Measurements from ENCODE around the gene TPSAB1. TPM values are rescaled to one million over a fixed set of nuclear protein-coding genes. Genes with fewer than 3 reads are reported as not detected.

TPSAB1 gene
- total and polyA plus RNA-seq, 4 donors = 0.23 to 10.8 (median 1.2) TPM

GRCh38 chr16:1275791-1276579 is 35.5 kb downstream of the TPSAB1 start:
- H3K4me1 ChIP-seq (ENCODE audit: control insufficient read depth in 4 of 4, insufficient read depth in 4 of 4, low read length in 3 of 4) = no peaks in the 10 kb centered on the region
- no peaks in the 10 kb centered on the region for H3K9me3 ChIP-seq (ENCODE audit: control insufficient read depth in 4 of 4, low read length in 3 of 4)
- TF ChIP-seq HNF4A (conservative IDR thresholded peaks at IDR 0.05) = no peak
- no peak for TF ChIP-seq NR2F2 (IDR thresholded peaks at IDR 0.05)
- no peak for TF ChIP-seq MAX (IDR thresholded peaks at IDR 0.05)
- no peak for TF ChIP-seq ATF3 (IDR thresholded peaks at IDR 0.05)
- TF ChIP-seq REST (IDR thresholded peaks at IDR 0.05) = no peak
- no peak for TF ChIP-seq RXRA (IDR thresholded peaks at IDR 0.05)
- H3K9ac ChIP-seq (ENCODE audit: low read depth in 1 of 2, low read length in 2 of 2) = no peak overlapping the region
- no peak overlapping the region for H3K4me3 ChIP-seq (ENCODE audit: low read depth in 1 of 3, low read length in 3 of 3)
- 59% methylated on average over 30 of the region's 30 CpGs for WGBS
- no peaks in the 10 kb centered on the region for H3K36me3 ChIP-seq (ENCODE audit: control insufficient read depth in 4 of 4, insufficient read depth in 3 of 4, low read depth in 1 of 4, low read length in 3 of 4)
- H3K27ac ChIP-seq (ENCODE audit: low read depth in 1 of 2, low read length in 2 of 2) = no peak overlapping the region
- DNase-seq (ENCODE audit: low spot score) = no peak
- H3K27me3 ChIP-seq (ENCODE audit: control insufficient read depth in 4 of 4, insufficient read depth in 4 of 4, low read length in 3 of 4) = peaks cover 0 to 3% (median 0%) of the 10 kb centered on the region in 4 donors

- no peaks in the 10 kb centered on the region for H3K36me3 ChIP-seq (ENCODE audit: control insufficient read depth in 4 of 4, insufficient read depth in 3 of 4, low read depth in 1 of 4, low read length in 3 of 4)
- H3K4me1 ChIP-seq (ENCODE audit: control insufficient read depth in 4 of 4, insufficient read depth in 4 of 4, low read length in 3 of 4) = no peaks in the 10 kb centered on the region
- no peak for TF ChIP-seq HNF4G (IDR thresholded peaks at IDR 0.05)
- no peak for TF ChIP-seq ATF3 (IDR thresholded peaks at IDR 0.05)
- TF ChIP-seq MAX (IDR thresholded peaks at IDR 0.05) = no peak
- no peak for TF ChIP-seq YY1 (IDR thresholded peaks at IDR 0.05)
- no peak for TF ChIP-seq SP1 (IDR thresholded peaks at IDR 0.05)
- no peak for TF ChIP-seq FOXA1 (IDR thresholded peaks at IDR 0.05)
- no peak for TF ChIP-seq ZBTB33 (IDR thresholded peaks at IDR 0.05)
- no peak for TF ChIP-seq GABPA (IDR thresholded peaks at IDR 0.05 in 1 of 2, conservative IDR thresholded peaks at IDR 0.05 in 1 of 2)
- TF ChIP-seq RAD21 (IDR thresholded peaks at IDR 0.05) = no peak
- TF ChIP-seq REST (IDR thresholded peaks at IDR 0.05) = no peak
- H3K9ac ChIP-seq (ENCODE audit: low read depth in 1 of 2, low read length in 2 of 2) = no peak overlapping the region
- no peak for DNase-seq (ENCODE audit: low spot score)
- WGBS = 79% methylated on average over 14 of the region's 14 CpGs
- peaks cover 0 to 3% (median 0%) of the 10 kb centered on the region in 4 donors for H3K27me3 ChIP-seq (ENCODE audit: control insufficient read depth in 4 of 4, insufficient read depth in 4 of 4, low read length in 3 of 4)
- H3K27ac ChIP-seq (ENCODE audit: low read depth in 1 of 2, low read length in 2 of 2) = no peak overlapping the region
- H3K4me3 ChIP-seq (ENCODE audit: low read depth in 1 of 3, low read length in 3 of 3) = no peak overlapping the region
- H3K9me3 ChIP-seq (ENCODE audit: control insufficient read depth in 4 of 4, low read length in 3 of 4) = no peaks in the 10 kb centered on the region
Observed at GRCh38 chr16:1276580-1276878, 36.0 kb downstream of the TPSAB1 start.
